LNCaP clone FGC (cell line): ENCODE measurements around the gene RABGGTB.
"Not testable (repeated sequence)": the region's sequence is repeated elsewhere in the genome, so short reads cannot be mapped to it uniquely, and the experiment has no call there.

ENCODE experiments used
- DNase-seq: peaks from one replicate; pipeline ENCODE4 v3.0.0-alpha.2; 2011; ENCODE audit warnings: low read depth
- H3K4me3 ChIP-seq: 2 replicates; pipeline ENCODE4 v1.5.1; 2011; ENCODE audit warnings: mild to moderate bottlenecking, low read depth, low read length, control low read depth
- CTCF ChIP-seq: IDR thresholded peaks from 2 replicates; pipeline ENCODE4 v1.5.1; 2012; ENCODE audit warnings: mild to moderate bottlenecking; ENCODE audit not compliant: control insufficient read depth, insufficient read depth; ENCODE audit errors: extremely low read depth

RABGGTB gene

GRCh38 chr1:75812065-75812464 lies 26.0 kb downstream of the RABGGTB start:
- peak; percentile 19 for DNase-seq
- H3K4me3 ChIP-seq, result no peak overlapping the region
- no peak for TF ChIP-seq CTCF

- DNase-seq, H3K4me3 ChIP-seq: not testable (repeated sequence)
Measured at GRCh38 chr1:75823596-75823995, 37.5 kb downstream of the RABGGTB start.

GRCh38 chr1:75836528-75837100 lies 50.6 kb downstream of the RABGGTB start:
- DNase-seq, result no peak
- TF ChIP-seq CTCF, result no peak
- H3K4me3 ChIP-seq, result no peak overlapping the region

GRCh38 chr1:75838079-75838478 lies 52.0 kb downstream of the RABGGTB start:
- DNase-seq, result no peak
- TF ChIP-seq CTCF, result no peak
- no peak overlapping the region for H3K4me3 ChIP-seq

DNA sequence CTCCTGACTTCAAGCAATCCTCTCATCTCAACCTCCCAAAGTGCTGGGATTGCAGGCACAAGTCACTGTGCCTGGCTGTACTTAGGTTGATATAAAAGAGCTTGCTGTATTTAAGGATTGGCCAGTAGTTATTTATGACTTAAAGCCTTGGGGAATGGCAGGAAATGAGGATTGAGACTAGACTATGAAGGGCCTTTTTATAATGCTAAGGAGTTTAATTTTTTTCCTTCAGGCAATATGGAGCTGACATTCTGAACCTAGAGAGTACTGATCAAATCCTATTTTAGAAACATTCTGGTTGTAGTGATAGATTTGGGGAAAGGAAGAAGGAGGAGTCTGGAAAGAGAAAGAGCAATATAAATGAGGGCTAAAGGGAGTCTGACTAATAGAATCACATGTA lies 55.4 kb downstream of the RABGGTB start:
- no peak for TF ChIP-seq CTCF
- no peak for DNase-seq
- H3K4me3 ChIP-seq, result no peak overlapping the region
